IPS-15b (cell line): ENCODE data around the gene AMPD1.

Experiments used
- H3K27me3 ChIP-seq: one replicate; pipeline ENCODE4 v1.6.1; 2013; ENCODE audit warnings: low read length; ENCODE audit not compliant: control insufficient read depth, insufficient read depth
- H3K36me3 ChIP-seq: one replicate; pipeline ENCODE4 v1.6.1; 2013; ENCODE audit warnings: low read length; ENCODE audit not compliant: control insufficient read depth, insufficient read depth
- H3K4me1 ChIP-seq: one replicate; pipeline ENCODE4 v1.6.1; 2013; ENCODE audit warnings: mild to moderate bottlenecking, low read length; ENCODE audit not compliant: control insufficient read depth, insufficient read depth
- H3K4me3 ChIP-seq: one replicate; pipeline ENCODE4 v1.5.1; 2013; ENCODE audit warnings: low read depth, low read length
- H3K9ac ChIP-seq: one replicate; pipeline ENCODE4 v1.6.1; 2013; ENCODE audit warnings: low read depth, mild to moderate bottlenecking, low read length
- H3K9me3 ChIP-seq: one replicate; pipeline ENCODE4 v1.6.1; 2013; ENCODE audit warnings: mild to moderate bottlenecking, low read length; ENCODE audit not compliant: control insufficient read depth, insufficient read depth

AMPD1 gene

DNA sequence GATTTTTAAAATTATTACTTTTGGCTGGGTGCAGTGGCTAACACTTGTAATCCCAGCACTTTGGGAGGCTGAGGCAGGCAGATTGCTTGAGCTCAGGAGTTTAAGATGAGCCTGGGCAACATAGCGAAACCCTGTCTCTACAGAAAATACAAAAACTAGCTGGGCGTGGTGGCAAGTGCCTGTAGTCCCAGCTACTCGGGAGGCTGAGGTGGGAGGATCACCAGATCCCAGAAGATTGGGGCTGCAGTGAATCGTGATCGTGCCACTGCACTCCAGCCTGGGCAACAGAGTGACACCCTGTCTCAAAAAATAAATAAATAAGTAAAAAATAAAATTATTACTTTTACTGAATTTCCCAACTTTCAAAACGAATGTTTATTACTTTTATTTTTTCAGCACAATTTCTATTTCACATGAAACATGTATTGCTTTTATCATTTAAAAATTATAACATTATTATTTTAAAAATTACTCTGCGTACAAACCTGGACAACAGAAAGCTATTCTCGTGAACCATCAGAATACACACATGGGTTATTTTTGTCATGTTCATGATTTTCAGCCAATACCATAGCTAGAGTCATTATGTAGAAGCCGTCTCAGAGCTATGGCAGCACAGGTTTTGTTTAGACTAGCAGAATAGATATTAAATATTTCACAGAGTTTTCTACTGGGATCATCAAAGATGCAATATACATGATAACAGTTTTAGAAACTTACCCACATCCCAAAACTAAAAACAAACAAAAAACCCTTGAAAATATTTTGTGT is 621 bp downstream of the AMPD1 start:
- Histone ChIP-seq H3K27me3 (no peaks in the 10 kb centered on the region), H3K4me3 (no peak overlapping the region), H3K36me3 (no peaks in the 10 kb centered on the region), H3K4me1 (no peaks in the 10 kb centered on the region), H3K9ac (no peak overlapping the region), H3K9me3 (no peaks in the 10 kb centered on the region)

DNA sequence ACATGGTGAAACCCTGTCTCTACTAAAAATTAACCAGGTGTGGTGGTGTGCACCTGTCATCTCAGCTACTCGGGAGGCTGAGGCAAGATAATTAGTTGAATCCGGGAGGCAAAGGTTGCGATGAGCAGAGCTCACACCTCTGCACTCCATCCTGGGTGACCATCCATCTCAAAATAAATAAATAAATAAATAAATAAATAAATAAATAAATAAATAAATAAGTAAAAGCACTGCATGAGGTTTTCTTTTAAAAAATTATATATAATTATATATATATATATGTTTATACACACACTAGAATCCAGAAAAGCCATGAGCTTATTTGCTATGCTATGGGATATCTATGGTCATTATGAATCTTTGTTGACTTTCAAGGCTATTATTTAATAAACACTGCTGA is 2.4 kb downstream of the AMPD1 start:
- Histone ChIP-seq H3K9me3 (no peaks in the 10 kb centered on the region), H3K27me3 (peaks cover 2% of the 10 kb centered on the region), H3K4me1 (no peaks in the 10 kb centered on the region)

DNA sequence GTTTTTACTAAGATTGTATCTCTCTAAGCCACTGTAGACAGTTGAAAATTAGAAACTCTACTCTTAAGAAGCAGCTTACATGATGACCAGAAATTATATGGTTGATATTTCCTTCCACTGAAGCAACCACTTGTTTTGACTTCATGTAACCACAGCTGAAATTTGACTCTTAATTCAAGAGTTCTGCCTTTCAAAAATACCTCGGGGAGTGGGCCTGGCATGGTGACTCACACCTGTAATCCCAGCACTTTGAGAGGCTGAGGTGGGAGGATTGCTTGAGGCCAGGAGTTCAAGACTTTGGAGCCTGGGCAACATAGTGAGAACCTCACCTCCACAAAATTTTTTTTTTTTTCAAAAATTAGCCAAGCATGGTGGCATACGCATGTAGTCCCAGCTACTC is 4.3 kb downstream of the AMPD1 start:
- H3K9ac ChIP-seq, result no peak overlapping the region

More for the DNA sequence above, 2.4 kb downstream of the AMPD1 start:
- Histone ChIP-seq H3K36me3 (no peaks in the 10 kb centered on the region), H3K9ac (no peak overlapping the region), H3K4me3 (no peak overlapping the region)

DNA sequence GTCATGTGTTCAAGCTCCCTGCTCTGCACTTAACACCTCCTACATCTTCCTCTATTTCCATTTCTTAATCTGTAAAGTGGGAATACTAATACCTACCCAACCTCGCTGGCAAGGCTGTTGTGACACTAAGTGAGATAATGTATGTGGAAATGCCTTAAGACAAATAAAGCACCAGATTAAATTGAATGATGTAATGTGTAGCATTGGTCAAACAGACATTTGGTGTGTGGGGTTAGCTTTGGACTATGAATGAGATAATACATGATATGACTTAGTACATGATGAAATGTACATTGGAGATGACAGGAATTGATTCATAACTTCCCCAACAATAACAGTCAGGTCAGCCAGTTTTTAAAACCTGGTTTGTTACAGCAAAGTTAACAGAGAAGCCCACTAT is 5.2 kb downstream of the AMPD1 start:
- H3K4me1 ChIP-seq, result no peaks in the 10 kb centered on the region
- no peak overlapping the region for H3K9ac ChIP-seq
- no peak overlapping the region for H3K4me3 ChIP-seq
- no peaks in the 10 kb centered on the region for H3K9me3 ChIP-seq
- peaks cover 4% of the 10 kb centered on the region for H3K27me3 ChIP-seq
- H3K36me3 ChIP-seq, result no peaks in the 10 kb centered on the region

More for the DNA sequence above, 4.3 kb downstream of the AMPD1 start:
- no peaks in the 10 kb centered on the region for H3K9me3 ChIP-seq
- H3K4me3 ChIP-seq, result no peak overlapping the region
- peaks cover 4% of the 10 kb centered on the region for H3K27me3 ChIP-seq
- H3K36me3 ChIP-seq, result no peaks in the 10 kb centered on the region
- H3K4me1 ChIP-seq, result no peaks in the 10 kb centered on the region

DNA sequence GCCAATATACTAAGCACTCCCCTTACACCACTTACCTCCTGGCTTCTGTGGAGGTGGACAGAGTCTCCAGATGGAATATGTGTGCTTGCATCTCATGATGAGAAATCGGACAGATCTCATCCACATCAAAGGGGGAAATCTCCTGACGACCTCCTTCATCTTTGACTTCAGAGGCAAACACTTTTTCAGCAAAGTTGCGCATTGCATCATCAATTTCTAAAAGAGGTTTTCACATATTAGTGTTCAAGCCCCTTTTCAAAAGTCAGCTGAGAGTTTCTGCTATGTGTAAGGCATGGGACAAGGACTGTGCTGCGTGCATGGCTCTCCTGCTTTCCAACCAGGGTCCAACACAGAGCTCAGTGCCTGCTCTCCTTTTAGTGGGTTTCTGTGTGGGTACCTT is 6.8 kb downstream of the AMPD1 start:
- no peak overlapping the region for H3K4me3 ChIP-seq
- H3K36me3 ChIP-seq, result no peaks in the 10 kb centered on the region
- H3K4me1 ChIP-seq, result no peaks in the 10 kb centered on the region
- H3K27me3 ChIP-seq, result peaks cover 4% of the 10 kb centered on the region
- H3K9me3 ChIP-seq, result no peaks in the 10 kb centered on the region
- H3K9ac ChIP-seq, result no peak overlapping the region

DNA sequence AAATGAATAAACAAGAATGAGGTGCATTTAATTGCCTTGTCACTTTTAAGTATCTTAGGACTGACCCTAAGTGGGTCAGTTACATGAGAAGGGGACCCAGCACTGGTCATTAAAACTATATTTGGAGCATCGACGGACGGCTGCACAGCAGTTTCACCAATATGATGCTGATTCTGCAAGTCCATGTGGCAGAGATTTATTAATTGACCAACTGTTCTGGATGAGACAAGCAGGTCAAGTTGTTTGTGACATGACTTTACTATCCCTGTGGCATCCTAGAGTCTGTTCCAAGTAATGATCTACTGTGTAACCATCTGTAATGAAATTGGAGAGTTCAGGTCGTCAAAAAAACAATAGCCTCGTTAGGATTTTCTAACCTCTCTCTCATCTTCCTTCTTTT is 9.5 kb downstream of the AMPD1 start:
- H3K4me1 ChIP-seq, result no peaks in the 10 kb centered on the region
- no peaks in the 10 kb centered on the region for H3K9me3 ChIP-seq

DNA sequence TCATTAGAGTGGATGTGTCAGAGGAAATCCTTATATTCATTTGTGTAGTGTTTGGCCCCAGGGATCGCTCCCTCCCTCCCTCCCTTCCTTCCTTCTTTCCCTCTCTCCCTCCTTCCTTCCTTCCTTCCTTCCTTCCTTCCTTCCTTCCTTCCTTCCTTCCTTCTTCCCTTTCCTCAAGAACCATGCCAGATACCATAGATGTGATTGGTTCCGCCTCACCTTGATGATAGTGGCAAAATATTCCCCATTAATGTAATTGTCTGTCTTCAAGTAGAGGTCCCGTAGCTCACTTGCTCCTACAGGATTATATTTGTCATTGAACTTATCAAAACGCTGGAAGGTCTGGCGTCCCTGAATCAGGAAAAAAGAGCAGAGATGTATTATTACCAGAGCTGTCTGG is 17.7 kb downstream of the AMPD1 start:
- H3K4me1 ChIP-seq, result no peaks in the 10 kb centered on the region
- peaks cover 11% of the 10 kb centered on the region for H3K27me3 ChIP-seq
- no peaks in the 10 kb centered on the region for H3K36me3 ChIP-seq
- no peaks in the 10 kb centered on the region for H3K9me3 ChIP-seq
- H3K4me3 ChIP-seq, result no peak overlapping the region
- H3K9ac ChIP-seq, result no peak overlapping the region

More for the DNA sequence above, 9.5 kb downstream of the AMPD1 start:
- H3K36me3 ChIP-seq, result no peaks in the 10 kb centered on the region
- H3K4me3 ChIP-seq, result no peak overlapping the region
- H3K9ac ChIP-seq, result no peak overlapping the region
- peaks cover 4% of the 10 kb centered on the region for H3K27me3 ChIP-seq

DNA sequence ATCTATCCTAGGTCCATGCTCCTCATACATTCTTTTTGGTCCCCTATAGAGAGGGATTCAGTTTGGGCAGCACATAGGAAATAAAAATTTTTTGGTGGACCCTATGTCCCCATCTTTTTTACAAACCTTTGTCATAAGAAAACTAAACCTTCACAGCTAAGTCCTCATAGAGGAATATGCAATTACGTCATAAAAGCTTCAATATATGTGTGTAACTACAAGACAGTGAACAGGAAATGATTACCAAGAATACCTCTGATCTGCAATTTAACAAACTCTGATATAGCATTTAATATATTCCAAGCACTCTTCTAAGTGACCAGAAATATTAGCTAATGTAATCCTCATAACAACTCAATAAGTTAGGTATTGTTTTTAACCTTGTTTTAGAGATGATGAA is 19.2 kb downstream of the AMPD1 start:
- H3K36me3 ChIP-seq, result no peaks in the 10 kb centered on the region
- H3K4me3 ChIP-seq, result no peak overlapping the region
- H3K9ac ChIP-seq, result no peak overlapping the region
- H3K4me1 ChIP-seq, result no peaks in the 10 kb centered on the region
- peaks cover 11% of the 10 kb centered on the region for H3K27me3 ChIP-seq
- H3K9me3 ChIP-seq, result no peaks in the 10 kb centered on the region

DNA sequence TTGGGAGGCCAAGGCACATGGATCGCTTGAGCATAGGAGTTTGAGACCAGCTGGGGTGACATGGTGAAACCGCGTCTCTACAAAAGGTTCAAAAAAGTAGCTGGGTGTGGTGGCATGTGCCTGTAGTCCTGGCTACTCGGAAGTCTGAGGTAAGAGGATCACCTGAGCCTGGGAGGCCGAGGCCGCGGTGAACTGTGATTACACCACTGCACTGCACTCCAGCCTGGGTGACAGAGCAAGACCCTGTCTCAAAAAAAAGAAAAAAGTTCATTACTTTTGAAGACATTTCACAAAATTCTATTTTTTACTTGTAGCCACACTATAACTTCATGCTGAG is 23.4 kb downstream of the AMPD1 start:
- peaks cover 11% of the 10 kb centered on the region for H3K27me3 ChIP-seq
- H3K36me3 ChIP-seq, result no peaks in the 10 kb centered on the region
- H3K4me3 ChIP-seq, result no peak overlapping the region
- no peaks in the 10 kb centered on the region for H3K9me3 ChIP-seq
- H3K9ac ChIP-seq, result no peak overlapping the region
- H3K4me1 ChIP-seq, result no peaks in the 10 kb centered on the region

DNA sequence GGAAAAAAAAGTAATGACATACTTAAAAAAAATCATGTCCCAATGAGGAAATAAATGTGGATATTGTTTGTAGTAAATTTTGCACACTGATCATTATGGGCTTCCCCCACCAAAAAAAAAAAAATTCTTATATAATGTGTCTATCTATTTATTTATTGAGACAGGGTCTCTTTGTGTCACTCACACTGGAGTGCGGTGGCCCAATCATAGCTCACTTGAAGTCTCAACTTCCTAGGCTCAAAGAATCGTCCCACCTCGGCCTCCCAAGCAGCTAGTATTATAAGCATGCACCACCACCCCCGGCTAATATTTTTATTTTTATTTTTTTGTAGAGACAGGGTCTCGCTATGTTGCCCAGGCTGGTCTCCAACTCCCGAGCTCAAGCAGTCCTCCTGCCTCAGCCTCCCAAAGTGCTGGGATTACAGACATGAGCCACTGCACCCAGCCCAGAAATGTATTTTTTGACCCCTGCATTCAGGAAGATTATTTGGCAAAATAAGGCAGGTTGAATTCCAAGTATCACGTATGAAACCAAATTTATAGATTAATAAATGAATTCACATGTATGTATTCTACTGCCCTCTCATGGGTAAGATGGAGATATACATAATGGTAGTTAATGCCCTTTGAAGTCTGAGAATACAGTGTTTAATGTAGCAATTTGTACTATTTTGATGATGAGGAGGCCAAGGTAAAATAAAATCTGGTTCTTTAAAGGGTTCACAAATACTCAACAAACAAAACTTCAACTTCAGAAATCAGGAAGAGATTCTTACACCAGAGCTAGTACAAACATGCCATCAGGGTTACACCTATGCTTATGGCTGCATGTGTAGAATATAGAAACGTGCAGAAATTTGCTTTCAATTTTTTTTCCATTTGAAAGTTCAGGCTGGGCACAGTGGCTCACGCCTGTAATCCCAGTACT is 24.1 kb downstream of the AMPD1 start:
- Histone ChIP-seq H3K36me3 (no peaks in the 10 kb centered on the region), H3K4me3 (peak overlapping the region; percentile 1), H3K9ac (no peak overlapping the region), H3K27me3 (peaks cover 11% of the 10 kb centered on the region), H3K4me1 (no peaks in the 10 kb centered on the region), H3K9me3 (no peaks in the 10 kb centered on the region)

DNA sequence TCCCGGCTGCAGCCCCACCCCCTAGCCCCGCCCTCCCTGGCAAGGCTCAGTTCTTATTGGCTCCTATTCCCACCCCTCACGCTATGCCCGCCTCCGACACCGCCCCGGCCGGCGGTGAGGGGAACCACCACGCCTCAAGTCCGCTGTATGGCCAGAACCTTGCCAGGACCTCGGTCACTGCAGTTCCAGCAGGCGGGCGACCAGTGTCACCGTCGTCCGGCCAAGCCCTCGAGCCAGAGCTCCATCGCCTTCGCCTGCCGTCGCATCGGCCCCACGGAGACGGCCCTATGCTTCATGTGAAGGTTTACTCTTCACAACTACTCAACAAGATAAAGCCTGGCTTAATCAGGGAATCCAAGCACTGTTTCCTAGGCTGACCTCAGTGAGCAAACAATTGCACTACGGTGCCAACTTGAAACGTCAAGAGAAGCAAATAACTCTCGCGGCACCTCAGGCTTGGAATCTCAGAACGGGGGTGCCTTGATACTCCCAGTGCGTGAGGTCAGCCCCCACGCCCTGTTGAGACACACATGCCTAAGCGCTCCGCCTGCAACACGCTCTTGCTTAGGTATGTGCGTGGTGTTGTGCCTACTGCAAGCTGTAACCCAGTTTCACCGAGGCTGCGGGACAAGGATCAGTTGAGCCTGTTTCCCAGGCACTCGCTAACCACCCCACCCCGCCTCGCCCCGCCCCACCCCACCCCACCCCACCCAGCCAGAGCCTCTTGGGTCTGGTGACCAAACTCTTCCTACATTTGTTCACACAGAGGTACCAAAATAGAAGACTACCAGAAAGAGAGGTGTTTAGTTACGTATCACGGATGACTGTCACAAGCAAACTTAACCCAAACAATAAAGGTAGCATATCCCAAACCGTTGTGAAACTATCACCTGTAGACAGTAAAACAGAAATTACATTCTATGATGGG is 25.0 kb downstream of the AMPD1 start:
- peaks cover 9% of the 10 kb centered on the region for H3K27me3 ChIP-seq
- no peaks in the 10 kb centered on the region for H3K36me3 ChIP-seq
- peak overlapping the region; percentile 90 for H3K4me3 ChIP-seq
- no peaks in the 10 kb centered on the region for H3K4me1 ChIP-seq
- H3K9me3 ChIP-seq, result no peaks in the 10 kb centered on the region
- peak overlapping the region; percentile 56 for H3K9ac ChIP-seq
